OCI-LY3 (cell line): ENCODE measurements around the gene ALMS1.
"Not testable (repeated sequence)": the region's sequence is repeated elsewhere in the genome, so short reads cannot be mapped to it uniquely, and the experiment has no call there.

Experiments used
- H2AFZ ChIP-seq: fragments of 200-600, 300-600 bp; shearing (Covaris generic); 2 replicates; pipeline ENCODE4 v1.6.0; 2014; ENCODE audit warnings: antibody characterized with exemption, low read depth, low read length
- H3K27ac ChIP-seq: fragments of 200-600, 300-600 bp; sonication (generic); 2 replicates; pipeline ENCODE4 v1.5.1; 2014; ENCODE audit warnings: mild to moderate bottlenecking, low read length, moderate library complexity, mixed read lengths
- H3K27me3 ChIP-seq: fragments of 200-600, 300-600 bp; sonication (generic); 2 replicates; pipeline ENCODE4 v1.6.1; 2014; ENCODE audit warnings: low read depth, low read length, mixed read lengths
- H3K36me3 ChIP-seq: fragments of 200-600, 300-600 bp; sonication (generic); replicated peaks from 2 replicates; pipeline ENCODE3; 2014; ENCODE audit warnings: low read depth, low read length, mixed read lengths
- H3K4me1 ChIP-seq: fragments of 300-600, 200-600 bp; sonication (generic); 2 replicates; pipeline ENCODE4 v1.6.1; 2014; ENCODE audit warnings: low read length, mixed read lengths
- H3K4me2 ChIP-seq: fragments of 200-600, 300-600 bp; sonication (generic); 2 replicates; pipeline ENCODE4 v1.6.1; 2014; ENCODE audit warnings: low read length, mixed read lengths
- H3K4me3 ChIP-seq: fragments of 300-600, 200-600 bp; sonication (generic); 2 replicates; pipeline ENCODE4 v1.5.1; 2014; ENCODE audit warnings: antibody characterized with exemption, mild to moderate bottlenecking, low read length, moderate library complexity
- H3K79me2 ChIP-seq: fragments of 300-600, 200-600 bp; shearing (Covaris generic); 2 replicates; pipeline ENCODE4 v1.6.1; 2014; ENCODE audit warnings: mild to moderate bottlenecking, low read length, mixed read lengths
- H3K9ac ChIP-seq: fragments of 300-600, 200-600 bp; shearing (Covaris generic); 2 replicates; pipeline ENCODE4 v1.6.0; 2014; ENCODE audit warnings: mild to moderate bottlenecking, low read length, moderate library complexity
- H3K9me3 ChIP-seq: fragments of 200-600, 300-600 bp; shearing (Covaris generic); 2 replicates; pipeline ENCODE4 v1.6.1; 2014; ENCODE audit warnings: low read length, mixed read lengths; ENCODE audit not compliant: insufficient read depth
- H4K20me1 ChIP-seq: fragments of 200-600, 300-600 bp; sonication (generic); 2 replicates; pipeline ENCODE4 v1.6.1; 2016; ENCODE audit warnings: low read length, mixed read lengths; ENCODE audit not compliant: insufficient read depth
- CTCF ChIP-seq: fragments of 200-600, 300-600 bp; sonication (generic); IDR thresholded peaks from 2 replicates; pipeline ENCODE4 v1.5.1; 2014; ENCODE audit warnings: antibody characterized with exemption, low read length, low read depth
- EZH2phosphoT487 ChIP-seq: fragments of 200-600 bp; shearing (Covaris generic); IDR thresholded peaks from 2 replicates; pipeline ENCODE4 v1.6.1; 2018; ENCODE audit warnings: antibody characterized with exemption, mixed run types, low read depth

The ALMS1 gene

GRCh38 chr2:73588177-73588576 is 202.5 kb downstream of the ALMS1 start:
- H3K4me2 ChIP-seq = no peak overlapping the region
- no peaks in the 10 kb centered on the region for H3K9me3 ChIP-seq
- H4K20me1 ChIP-seq = no peaks in the 10 kb centered on the region
- H3K27me3 ChIP-seq = no peaks in the 10 kb centered on the region
- H3K9ac ChIP-seq = no peak overlapping the region
- H3K36me3 ChIP-seq = no peaks in the 10 kb centered on the region
- H3K4me1 ChIP-seq = no peaks in the 10 kb centered on the region
- no peak overlapping the region for H3K4me3 ChIP-seq
- H2AFZ ChIP-seq = no peak overlapping the region
- TF ChIP-seq CTCF = no peak
- TF ChIP-seq EZH2phosphoT487 = no peak
- H3K79me2 ChIP-seq = no peaks in the 10 kb centered on the region
- H3K27ac ChIP-seq = no peak overlapping the region

- Histone ChIP-seq H3K36me3 (peaks cover 3% of the 10 kb centered on the region), H3K4me3 (no peak overlapping the region), H3K4me2 (no peak overlapping the region), H3K9ac (no peak overlapping the region), H2AFZ (no peak overlapping the region), H3K4me1 (peaks cover 6% of the 10 kb centered on the region), H3K79me2 (no peaks in the 10 kb centered on the region), H3K27me3 (no peaks in the 10 kb centered on the region), H3K27ac (no peak overlapping the region), H4K20me1 (no peaks in the 10 kb centered on the region), H3K9me3 (no peaks in the 10 kb centered on the region)
- TF ChIP-seq CTCF = no peak
- TF ChIP-seq EZH2phosphoT487 = no peak
Observed at GRCh38 chr2:73593680-73594079, 208.0 kb downstream of the ALMS1 start.

- no peaks in the 10 kb centered on the region for H3K79me2 ChIP-seq
- H3K27ac ChIP-seq = no peak overlapping the region
- TF ChIP-seq CTCF (no peak), EZH2phosphoT487 (no peak)
- peaks cover 3% of the 10 kb centered on the region for H3K36me3 ChIP-seq
- no peaks in the 10 kb centered on the region for H4K20me1 ChIP-seq
- H3K4me3 ChIP-seq = no peak overlapping the region
- H3K27me3 ChIP-seq = no peaks in the 10 kb centered on the region
- H3K4me1 ChIP-seq = peaks cover 6% of the 10 kb centered on the region
- H3K4me2 ChIP-seq = no peak overlapping the region
- no peak overlapping the region for H3K9ac ChIP-seq
- H2AFZ ChIP-seq = no peak overlapping the region
- no peaks in the 10 kb centered on the region for H3K9me3 ChIP-seq
Observed at GRCh38 chr2:73594251-73594650, 208.6 kb downstream of the ALMS1 start.

GRCh38 chr2:73601780-73602179 is 216.1 kb downstream of the ALMS1 start:
- no peaks in the 10 kb centered on the region for H4K20me1 ChIP-seq
- H2AFZ ChIP-seq = no peak overlapping the region
- no peaks in the 10 kb centered on the region for H3K9me3 ChIP-seq
- no peak for TF ChIP-seq EZH2phosphoT487
- no peak for TF ChIP-seq CTCF
- H3K79me2 ChIP-seq = no peaks in the 10 kb centered on the region
- H3K4me2 ChIP-seq = peak overlapping the region; percentile 78
- H3K4me3 ChIP-seq = peak overlapping the region; percentile 25; the same call in 1 of the 2 replicates
- H3K27me3 ChIP-seq = no peaks in the 10 kb centered on the region
- no peak overlapping the region; the same call in 1 of the 2 replicates for H3K9ac ChIP-seq
- no peaks in the 10 kb centered on the region for H3K36me3 ChIP-seq
- peaks cover 30% of the 10 kb centered on the region for H3K4me1 ChIP-seq
- H3K27ac ChIP-seq = no peak overlapping the region

- H3K27me3 ChIP-seq = not testable (repeated sequence)
- Histone ChIP-seq H3K4me2 (peak overlapping the region; percentile 78), H3K9ac (peak overlapping the region; percentile 40; the same call in 1 of the 2 replicates)
Observed at GRCh38 chr2:73603099-73603588, 217.5 kb downstream of the ALMS1 start.

GRCh38 chr2:73604589-73604988 is 219.0 kb downstream of the ALMS1 start:
- H3K36me3 ChIP-seq, H3K4me2 ChIP-seq, H3K27me3 ChIP-seq, H3K79me2 ChIP-seq, H3K27ac ChIP-seq, H3K9ac ChIP-seq, H2AFZ ChIP-seq, H4K20me1 ChIP-seq, H3K4me3 ChIP-seq, H3K9me3 ChIP-seq: not testable (repeated sequence)
- H3K4me1 ChIP-seq = peaks cover 30% of the 10 kb centered on the region

More at GRCh38 chr2:73603099-73603588, 217.5 kb downstream of the ALMS1 start:
- Histone ChIP-seq H3K4me3 (peak overlapping the region; percentile 40; the same call in 1 of the 2 replicates), H3K27ac (peak overlapping the region; percentile 71), H3K4me1 (peaks cover 30% of the 10 kb centered on the region)
- not testable (repeated sequence) for H4K20me1 ChIP-seq, H2AFZ ChIP-seq, H3K79me2 ChIP-seq, H3K36me3 ChIP-seq, H3K9me3 ChIP-seq
